Type B pancreatic cell (in vitro differentiated cells): ENCODE measurements around the gene CPNE1. TPM values are rescaled to one million over a fixed set of nuclear protein-coding genes. Genes with fewer than 3 reads are reported as not detected.

Experiments
- DNase-seq: peaks from one replicate; pipeline ENCODE4 v3.0.0; 2021; ENCODE audit warnings: mixed read lengths; ENCODE audit not compliant: unreplicated experiment; ENCODE audit errors: extremely low spot score
- H3K27ac Mint-ChIP-seq: 2 replicates; pipeline ENCODE4 v1.8.0; 2021; ENCODE audit warnings: mild to moderate bottlenecking, mixed read lengths
- H3K27me3 Mint-ChIP-seq: 2 replicates; pipeline ENCODE4 v1.8.0; 2021; ENCODE audit warnings: mixed read lengths
- H3K36me3 Mint-ChIP-seq: 2 replicates; pipeline ENCODE4 v1.8.0; 2021; ENCODE audit warnings: mixed read lengths
- H3K4me1 Mint-ChIP-seq: one replicate; pipeline ENCODE4 v1.8.0; 2021; ENCODE audit warnings: mixed read lengths; ENCODE audit not compliant: unreplicated experiment
- H3K4me3 Mint-ChIP-seq: 2 replicates; pipeline ENCODE4 v1.8.0; 2021; ENCODE audit warnings: mild to moderate bottlenecking, mixed read lengths
- H3K9me3 Mint-ChIP-seq: 2 replicates; pipeline ENCODE4 v1.8.0; 2021; ENCODE audit warnings: mixed read lengths
- total RNA-seq: library from RNA; stranded (reverse); gene quantifications from 2 replicates; pipeline ENCODE4 v1.2.1, GENCODE V29; 2021; ENCODE audit warnings: low replicate concordance
- TF ChIP-seq, protein P1 (sequence below): fragments of 200-600 bp; sonication (generic); conservative IDR thresholded peaks from 2 replicates; pipeline ENCODE4 v1.5.0; 2021; ENCODE audit warnings: antibody characterized with exemption, mild to moderate bottlenecking

CPNE1 gene
- total RNA-seq, 1 donor from 2014 or later: 192 TPM

DNA sequence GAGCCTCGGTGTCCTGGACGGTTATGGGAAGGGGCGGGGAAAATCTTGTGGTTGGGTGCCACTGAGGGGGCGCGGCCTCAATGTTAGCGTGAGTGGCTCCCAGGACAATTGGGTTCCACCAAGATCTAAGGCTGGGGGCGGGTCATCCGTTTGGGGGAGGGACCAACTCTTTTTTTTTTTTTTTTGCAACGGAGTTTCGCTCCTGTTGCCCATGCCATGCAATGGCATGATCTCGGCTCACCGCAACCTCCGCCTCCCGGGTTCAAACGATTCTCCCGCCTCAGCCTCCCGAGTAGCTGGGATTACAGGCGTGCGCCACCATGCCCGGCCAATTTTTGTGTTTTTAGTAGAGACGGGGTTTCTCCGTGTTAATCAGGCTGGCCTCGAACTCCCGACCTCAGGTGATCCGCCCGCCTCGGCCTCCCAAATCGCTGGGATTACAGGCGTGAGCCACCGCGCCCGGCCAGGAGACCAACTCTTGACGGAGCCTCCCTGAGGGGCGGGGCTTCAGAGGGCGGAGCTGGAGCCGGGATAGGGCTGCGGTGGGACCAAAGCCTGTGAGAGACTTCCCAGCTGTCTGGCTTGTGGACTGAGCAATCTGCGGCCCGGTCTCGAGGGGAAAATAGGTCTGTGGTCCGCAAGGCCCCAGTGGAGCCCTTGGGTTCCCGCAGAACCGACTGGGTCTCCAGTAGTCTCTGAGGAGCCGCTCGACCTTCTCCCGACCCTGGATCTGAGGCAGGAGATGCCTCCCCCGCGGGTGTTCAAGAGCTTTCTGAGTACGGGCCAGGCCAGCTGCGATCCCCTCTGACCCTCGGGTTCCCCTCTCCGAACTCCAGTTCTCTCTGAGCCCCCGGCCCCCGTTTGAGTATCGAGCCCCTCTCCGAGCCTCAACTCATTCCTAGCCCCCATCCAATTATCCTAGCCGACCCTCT lies 48.0 kb downstream of the CPNE1 start:
- H3K4me1 Mint-ChIP-seq: peaks cover 5% of the 10 kb centered on the region
- no peaks in the 10 kb centered on the region for H3K36me3 Mint-ChIP-seq
- peaks cover 4% of the 10 kb centered on the region for H3K27me3 Mint-ChIP-seq
- peak overlapping the region; percentile 91 for H3K27ac Mint-ChIP-seq
- no peaks in the 10 kb centered on the region for H3K9me3 Mint-ChIP-seq
- DNase-seq: no peak
- TF ChIP-seq, protein P1, sequence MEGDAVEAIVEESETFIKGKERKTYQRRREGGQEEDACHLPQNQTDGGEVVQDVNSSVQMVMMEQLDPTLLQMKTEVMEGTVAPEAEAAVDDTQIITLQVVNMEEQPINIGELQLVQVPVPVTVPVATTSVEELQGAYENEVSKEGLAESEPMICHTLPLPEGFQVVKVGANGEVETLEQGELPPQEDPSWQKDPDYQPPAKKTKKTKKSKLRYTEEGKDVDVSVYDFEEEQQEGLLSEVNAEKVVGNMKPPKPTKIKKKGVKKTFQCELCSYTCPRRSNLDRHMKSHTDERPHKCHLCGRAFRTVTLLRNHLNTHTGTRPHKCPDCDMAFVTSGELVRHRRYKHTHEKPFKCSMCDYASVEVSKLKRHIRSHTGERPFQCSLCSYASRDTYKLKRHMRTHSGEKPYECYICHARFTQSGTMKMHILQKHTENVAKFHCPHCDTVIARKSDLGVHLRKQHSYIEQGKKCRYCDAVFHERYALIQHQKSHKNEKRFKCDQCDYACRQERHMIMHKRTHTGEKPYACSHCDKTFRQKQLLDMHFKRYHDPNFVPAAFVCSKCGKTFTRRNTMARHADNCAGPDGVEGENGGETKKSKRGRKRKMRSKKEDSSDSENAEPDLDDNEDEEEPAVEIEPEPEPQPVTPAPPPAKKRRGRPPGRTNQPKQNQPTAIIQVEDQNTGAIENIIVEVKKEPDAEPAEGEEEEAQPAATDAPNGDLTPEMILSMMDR: no peak
- H3K4me3 Mint-ChIP-seq: peak overlapping the region; percentile 91

DNA sequence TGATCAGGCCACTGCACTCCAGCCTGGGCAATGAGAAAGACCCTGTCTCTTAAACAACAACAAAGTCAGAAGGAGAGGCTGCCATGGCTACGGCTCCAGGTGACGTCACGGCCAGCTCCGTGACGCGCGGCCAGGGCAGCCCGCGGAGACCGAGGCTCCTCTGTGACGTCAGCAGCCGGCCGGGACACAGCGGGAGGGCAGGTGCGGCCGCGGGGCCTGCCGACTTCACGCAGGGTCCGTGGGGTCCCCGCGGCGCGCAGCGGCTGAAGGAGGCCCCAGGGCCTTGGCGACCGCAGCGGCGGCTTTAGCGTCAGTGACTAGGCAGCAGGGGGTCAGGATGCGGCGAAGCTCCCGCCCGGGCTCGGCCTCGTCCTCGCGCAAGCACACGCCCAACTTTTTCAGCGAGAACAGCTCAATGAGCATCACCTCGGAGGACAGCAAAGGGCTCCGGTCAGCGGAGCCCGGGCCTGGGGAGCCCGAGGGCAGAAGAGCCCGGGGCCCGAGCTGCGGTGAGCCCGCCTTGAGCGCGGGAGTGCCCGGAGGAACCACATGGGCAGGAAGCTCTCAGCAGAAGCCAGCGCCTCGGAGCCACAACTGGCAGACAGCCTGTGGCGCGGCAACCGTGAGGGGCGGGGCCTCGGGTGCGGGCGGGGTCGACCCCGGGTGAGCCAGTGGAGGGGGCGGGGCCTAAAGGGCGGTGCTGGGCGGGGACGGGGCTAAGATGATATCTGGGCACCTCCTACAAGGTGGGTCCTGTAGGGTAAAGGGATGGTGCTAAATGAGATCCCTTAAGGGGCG lies 48.8 kb downstream of the CPNE1 start, which contains the start of gene SPAG4:
TSS of gene SPAG4 (plus strand) at position 163 of the 798 bp plus-strand sequence. CDS start at position 338, 175 bp downstream.
- Mint-ChIP-seq H3K4me3 (peak within 1 kb of the TSS; percentile 91), H3K27ac (peak within 1 kb of the TSS; percentile 93), H3K27me3 (peaks cover 4% of the 10 kb centered on the region), H3K4me1 (peaks cover 5% of the 10 kb centered on the region), H3K36me3 (no peaks in the 10 kb centered on the region), H3K9me3 (no peaks in the 10 kb centered on the region)
- TF ChIP-seq, protein P1: no peak
- DNase-seq: peak; percentile 99

GRCh38 chr20:35611482-35611881 lies 53.2 kb downstream of the CPNE1 start:
- H3K4me1 Mint-ChIP-seq: peaks cover 5% of the 10 kb centered on the region
- TF ChIP-seq, protein P1: no peak
- no peak overlapping the region for H3K4me3 Mint-ChIP-seq
- no peaks in the 10 kb centered on the region for H3K27me3 Mint-ChIP-seq
- no peak overlapping the region for H3K27ac Mint-ChIP-seq
- no peaks in the 10 kb centered on the region for H3K9me3 Mint-ChIP-seq
- DNase-seq: no peak
- H3K36me3 Mint-ChIP-seq: no peaks in the 10 kb centered on the region

- no peak overlapping the region for H3K27ac Mint-ChIP-seq
- H3K9me3 Mint-ChIP-seq: no peaks in the 10 kb centered on the region
- TF ChIP-seq, protein P1: no peak
- H3K27me3 Mint-ChIP-seq: no peaks in the 10 kb centered on the region
- no peaks in the 10 kb centered on the region for H3K36me3 Mint-ChIP-seq
- DNase-seq: no peak
- peaks cover 5% of the 10 kb centered on the region for H3K4me1 Mint-ChIP-seq
- no peak overlapping the region for H3K4me3 Mint-ChIP-seq
Measured at GRCh38 chr20:35610833-35611427, 53.8 kb downstream of the CPNE1 start.

DNA sequence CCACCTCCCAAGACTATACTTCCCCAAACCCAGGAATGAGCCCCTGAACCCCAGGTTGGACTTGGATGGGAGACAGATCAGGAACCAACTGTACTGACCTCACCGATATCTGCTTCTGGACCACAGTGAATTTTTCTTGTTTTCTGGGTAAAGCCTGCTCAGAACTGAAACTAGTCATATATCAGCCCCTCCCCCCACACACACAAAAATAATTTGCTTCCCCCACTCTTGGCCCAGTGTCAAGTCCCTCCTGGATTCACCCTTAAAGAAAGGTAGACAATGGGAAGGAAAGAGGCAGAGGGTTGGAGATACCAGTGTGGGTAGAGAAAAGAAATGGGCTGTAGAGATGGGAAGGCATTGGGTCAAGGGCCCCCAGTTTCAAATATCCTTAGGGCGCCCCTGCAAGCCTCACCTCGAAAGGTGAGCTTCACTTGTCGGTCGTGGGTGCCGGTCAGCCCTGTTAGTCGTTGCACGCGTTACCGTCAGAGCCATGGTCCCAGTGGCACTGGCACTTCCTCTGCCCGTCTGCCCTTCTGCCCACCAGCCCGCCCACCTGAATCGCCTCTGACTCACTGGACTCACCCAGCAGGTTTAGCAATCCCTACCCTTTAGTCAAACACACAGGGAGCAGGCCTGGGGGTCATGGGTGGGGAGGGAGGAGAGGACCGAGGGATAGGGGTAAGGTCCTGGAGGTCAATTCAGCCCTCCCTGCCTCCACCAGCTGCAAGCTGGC lies 57.5 kb downstream of the CPNE1 start:
- no peaks in the 10 kb centered on the region for H3K36me3 Mint-ChIP-seq
- H3K27me3 Mint-ChIP-seq: peaks cover 22% of the 10 kb centered on the region
- H3K4me3 Mint-ChIP-seq: peak overlapping the region; percentile 6
- DNase-seq: no peak
- TF ChIP-seq, protein P1: no peak
- H3K4me1 Mint-ChIP-seq: peaks cover 5% of the 10 kb centered on the region
- no peaks in the 10 kb centered on the region for H3K9me3 Mint-ChIP-seq
- H3K27ac Mint-ChIP-seq: no peak overlapping the region
